ENCODE data around the gene GPRASP3. TPM values are rescaled to one million over a fixed set of nuclear protein-coding genes. Genes with fewer than 3 reads are reported as not detected.

Gene GPRASP3
- total and polyA plus RNA-seq, 10 donors: 0.37 to 12.8 (median 3.8) TPM

DNA sequence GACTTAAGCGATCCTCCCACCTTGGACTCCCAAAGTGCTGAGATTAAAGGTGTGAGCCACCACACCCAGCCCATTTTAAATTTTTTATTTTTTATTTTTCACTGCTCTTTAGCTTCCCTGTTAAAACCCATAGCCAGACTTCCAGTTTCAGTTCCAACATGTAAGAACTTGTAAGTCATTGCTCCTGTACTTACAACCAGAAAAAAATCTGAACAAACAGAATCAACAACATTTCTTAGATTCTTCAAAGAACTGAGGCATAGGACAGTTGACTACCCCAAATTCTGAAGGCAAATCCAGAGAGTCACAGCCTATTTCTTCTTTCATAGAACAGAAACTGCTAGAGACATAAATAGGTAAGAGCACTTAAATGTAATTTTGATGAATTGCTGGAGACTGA is 8.1 kb downstream of the GPRASP3 start:
- Histone ChIP-seq H3K36me3 (no peaks in the 10 kb centered on the region), H3K4me3 (no peak overlapping the region), H3K27ac (no peak overlapping the region), H3K27me3 (replicated peaks in 1 of 7) (no peaks in the 10 kb centered on the region), H3K9me3 (no peaks in the 10 kb centered on the region), H3K4me1 (no peaks in the 10 kb centered on the region)
- no peak for DNase-seq
- TF ChIP-seq, protein P1, sequence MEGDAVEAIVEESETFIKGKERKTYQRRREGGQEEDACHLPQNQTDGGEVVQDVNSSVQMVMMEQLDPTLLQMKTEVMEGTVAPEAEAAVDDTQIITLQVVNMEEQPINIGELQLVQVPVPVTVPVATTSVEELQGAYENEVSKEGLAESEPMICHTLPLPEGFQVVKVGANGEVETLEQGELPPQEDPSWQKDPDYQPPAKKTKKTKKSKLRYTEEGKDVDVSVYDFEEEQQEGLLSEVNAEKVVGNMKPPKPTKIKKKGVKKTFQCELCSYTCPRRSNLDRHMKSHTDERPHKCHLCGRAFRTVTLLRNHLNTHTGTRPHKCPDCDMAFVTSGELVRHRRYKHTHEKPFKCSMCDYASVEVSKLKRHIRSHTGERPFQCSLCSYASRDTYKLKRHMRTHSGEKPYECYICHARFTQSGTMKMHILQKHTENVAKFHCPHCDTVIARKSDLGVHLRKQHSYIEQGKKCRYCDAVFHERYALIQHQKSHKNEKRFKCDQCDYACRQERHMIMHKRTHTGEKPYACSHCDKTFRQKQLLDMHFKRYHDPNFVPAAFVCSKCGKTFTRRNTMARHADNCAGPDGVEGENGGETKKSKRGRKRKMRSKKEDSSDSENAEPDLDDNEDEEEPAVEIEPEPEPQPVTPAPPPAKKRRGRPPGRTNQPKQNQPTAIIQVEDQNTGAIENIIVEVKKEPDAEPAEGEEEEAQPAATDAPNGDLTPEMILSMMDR (IDR thresholded peaks at IDR 0.05 in 8 of 11, conservative IDR thresholded peaks at IDR 0.05 in 3 of 11): no peak
- TF ChIP-seq POLR2A (IDR thresholded peaks at IDR 0.05) (no peak), POLR2AphosphoS5 (IDR thresholded peaks at IDR 0.05) (no peak)
- WGBS, 5 donors: 83 to 100% (median 100%) methylated on average over 1 of the region's 1 CpG
- intact Hi-C loops (cut with DNase I; ENCODE audit: low total_unique reads): no loop called here

DNA sequence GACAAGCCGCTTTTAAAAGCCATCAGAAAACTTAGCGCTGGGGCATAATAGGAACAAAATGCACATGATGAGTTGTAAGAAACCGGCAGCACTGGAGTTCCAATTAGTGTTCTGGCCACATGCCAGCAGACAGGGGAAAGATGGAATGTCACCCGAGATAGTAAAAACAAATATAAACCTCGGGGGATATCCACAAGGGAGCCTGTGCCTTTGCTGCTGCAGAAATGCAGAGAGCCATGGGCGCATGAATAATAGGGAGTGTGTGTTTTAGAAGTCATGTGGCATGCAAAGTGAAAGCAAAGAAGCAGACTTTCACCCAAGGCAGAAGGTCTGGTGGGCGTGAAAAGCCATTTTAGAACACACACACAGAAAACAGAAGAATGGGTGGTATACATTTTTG is 19.1 kb downstream of the GPRASP3 start:
- H3K36me3 ChIP-seq: no peaks in the 10 kb centered on the region
- intact Hi-C loops (cut with DNase I; ENCODE audit: low total_unique reads): no loop called here
- no peaks in the 10 kb centered on the region for H3K27me3 ChIP-seq (replicated peaks in 1 of 7)
- no peaks in the 10 kb centered on the region for H3K9me3 ChIP-seq
- no peak overlapping the region for H3K4me3 ChIP-seq
- 76 to 89% (median 89%) methylated on average over 7 of the region's 7 CpGs for WGBS, 5 donors
- DNase-seq: no peak
- H3K4me1 ChIP-seq: no peaks in the 10 kb centered on the region
- no peak for TF ChIP-seq POLR2A (IDR thresholded peaks at IDR 0.05)
- H3K27ac ChIP-seq: no peak overlapping the region

DNA sequence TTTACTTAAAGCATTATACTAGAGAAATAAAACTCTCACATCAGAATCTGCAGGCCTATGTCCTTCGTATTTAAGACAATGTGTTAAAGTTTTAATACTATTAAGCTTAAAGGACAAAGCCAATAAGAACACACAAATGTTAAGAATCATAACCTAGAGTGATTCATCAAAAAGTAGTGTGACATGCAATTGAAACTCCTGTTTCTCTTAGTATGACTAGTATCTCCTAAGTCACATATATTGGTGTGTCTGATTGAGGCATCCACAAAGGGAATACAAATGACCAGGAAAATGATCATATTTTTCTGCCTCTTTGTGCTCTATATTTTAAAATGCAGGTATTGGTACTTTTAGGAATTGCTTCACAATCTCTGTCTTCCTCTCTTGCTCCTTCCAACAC is 23.8 kb downstream of the GPRASP3 start:
- 70 to 96% (median 85%) methylated on average over 1 of the region's 1 CpG for WGBS, 5 donors
- no peak overlapping the region for H3K4me3 ChIP-seq
- no peaks in the 10 kb centered on the region for H3K36me3 ChIP-seq
- H3K9me3 ChIP-seq: no peaks in the 10 kb centered on the region
- TF ChIP-seq, protein P1 (IDR thresholded peaks at IDR 0.05 in 8 of 11, conservative IDR thresholded peaks at IDR 0.05 in 3 of 11): no peak
- TF ChIP-seq POLR2A (IDR thresholded peaks at IDR 0.05) (no peak), POLR2AphosphoS5 (IDR thresholded peaks at IDR 0.05) (no peak)
- peaks cover 0 to 4% (median 0%) of the 10 kb centered on the region in 6 donors for H3K4me1 ChIP-seq
- DNase-seq: no peak
- intact Hi-C loops (cut with DNase I; ENCODE audit: low total_unique reads): no loop called here
- peaks cover 0 to 6% (median 0%) of the 10 kb centered on the region in 7 donors for H3K27me3 ChIP-seq (replicated peaks in 1 of 7)
- no peak overlapping the region for H3K27ac ChIP-seq

DNA sequence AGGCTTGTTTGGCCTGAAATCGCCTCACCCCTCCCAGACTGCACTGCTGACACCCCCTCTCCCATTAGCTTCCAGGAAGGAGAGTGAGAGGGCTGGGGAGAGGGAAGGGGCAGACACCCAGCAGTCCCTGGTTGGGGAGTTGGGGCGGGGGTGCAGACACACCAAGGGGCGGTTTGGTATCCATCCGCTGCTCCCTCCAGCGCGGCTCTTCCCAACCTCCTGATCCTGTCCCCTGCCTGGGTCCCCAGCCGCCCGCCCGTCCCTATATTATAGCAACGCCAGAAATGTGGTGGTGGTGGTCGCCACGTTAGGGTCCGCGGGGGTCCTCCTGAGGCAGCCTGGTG is 24.9 kb downstream of the GPRASP3 start:
- TF ChIP-seq POLR2AphosphoS5 (IDR thresholded peaks at IDR 0.05) (no peak), POLR2A (IDR thresholded peaks at IDR 0.05) (no peak)
- TF ChIP-seq, protein P1 (IDR thresholded peaks at IDR 0.05 in 8 of 11, conservative IDR thresholded peaks at IDR 0.05 in 3 of 11): no peak
- intact Hi-C loops (cut with DNase I; ENCODE audit: low total_unique reads): no loop called here
- H3K27ac ChIP-seq: no peak overlapping the region
- peak overlapping the region; percentile 29 to 73 (median 46) for H3K4me3 ChIP-seq
- peaks cover 0 to 4% (median 0%) of the 10 kb centered on the region in 6 donors for H3K4me1 ChIP-seq
- no peaks in the 10 kb centered on the region for H3K36me3 ChIP-seq
- no peak for DNase-seq
- WGBS, 5 donors: 44 to 65% (median 46%) methylated on average over 10 to 14 of the region's 14 CpGs; no CpG with 5 or more reads in 1 of the 5 donors
- H3K9me3 ChIP-seq: no peaks in the 10 kb centered on the region
- peaks cover 0 to 6% (median 0%) of the 10 kb centered on the region in 7 donors for H3K27me3 ChIP-seq (replicated peaks in 1 of 7)
